Activated gamma-delta T cell (primary cell): ENCODE results near the gene SDF2L1.
"Not testable (repeated sequence)": the region's sequence is repeated elsewhere in the genome, so short reads cannot be mapped to it uniquely, and the experiment has no call there.

Experiments
- DNase-seq: peaks from one replicate; lab custom pipeline; 2025; lab: John Stamatoyannopoulos, UW

The SDF2L1 gene

GRCh38 chr22:21686634-21687393 lies 44.7 kb downstream of the SDF2L1 start:
- no peak for DNase-seq

GRCh38 chr22:21687685-21688259 lies 45.7 kb downstream of the SDF2L1 start:
- DNase-seq, result no peak

DNA sequence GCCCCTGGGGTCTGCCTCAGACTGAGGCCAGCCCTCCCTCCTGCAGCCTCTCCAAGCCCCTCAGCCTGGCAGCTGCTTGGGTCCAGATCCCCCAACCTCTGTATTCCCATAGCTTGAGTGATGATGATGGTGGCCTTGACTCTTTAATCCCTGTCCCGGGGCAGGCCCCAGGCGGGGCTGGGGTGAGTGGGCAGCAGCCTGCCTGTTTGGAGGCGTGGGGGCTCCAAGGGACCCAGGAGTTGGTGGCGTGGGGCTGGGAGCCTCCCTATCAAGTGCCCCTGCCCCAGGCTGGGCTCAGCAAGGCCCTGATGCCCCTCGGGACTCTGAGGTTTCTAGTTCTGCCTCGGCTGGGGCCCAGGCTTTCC lies 46.2 kb downstream of the SDF2L1 start:
- DNase-seq, result no peak

- DNase-seq, result no peak
These were observed 46.7 kb downstream of the SDF2L1 start for GRCh38 chr22:21688706-21689381.

DNA sequence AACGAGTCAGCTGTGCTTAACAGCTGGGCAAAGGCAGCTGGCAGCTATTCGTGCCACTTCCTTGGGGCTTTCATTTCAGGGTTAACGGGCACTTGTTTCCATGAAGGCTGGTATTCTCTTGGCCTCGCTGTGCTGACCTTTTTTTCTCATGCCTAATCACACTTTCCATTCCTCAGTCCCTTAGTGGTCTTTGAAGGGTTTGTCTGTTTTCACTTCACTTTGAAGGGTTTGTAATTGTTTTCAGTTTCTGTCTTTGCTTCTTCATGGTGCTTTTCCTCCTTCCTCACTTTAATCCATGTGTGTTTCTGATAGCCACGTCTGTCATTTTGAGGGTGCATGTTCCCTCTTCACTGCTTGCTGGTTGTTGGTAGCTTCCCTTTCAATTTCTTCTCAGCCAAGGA lies 48.3 kb downstream of the SDF2L1 start:
- DNase-seq, result no peak

GRCh38 chr22:21691816-21692215 lies 49.7 kb downstream of the SDF2L1 start:
- DNase-seq, result no peak

GRCh38 chr22:21692856-21693255 lies 50.8 kb downstream of the SDF2L1 start:
- not testable (repeated sequence) for DNase-seq

DNA sequence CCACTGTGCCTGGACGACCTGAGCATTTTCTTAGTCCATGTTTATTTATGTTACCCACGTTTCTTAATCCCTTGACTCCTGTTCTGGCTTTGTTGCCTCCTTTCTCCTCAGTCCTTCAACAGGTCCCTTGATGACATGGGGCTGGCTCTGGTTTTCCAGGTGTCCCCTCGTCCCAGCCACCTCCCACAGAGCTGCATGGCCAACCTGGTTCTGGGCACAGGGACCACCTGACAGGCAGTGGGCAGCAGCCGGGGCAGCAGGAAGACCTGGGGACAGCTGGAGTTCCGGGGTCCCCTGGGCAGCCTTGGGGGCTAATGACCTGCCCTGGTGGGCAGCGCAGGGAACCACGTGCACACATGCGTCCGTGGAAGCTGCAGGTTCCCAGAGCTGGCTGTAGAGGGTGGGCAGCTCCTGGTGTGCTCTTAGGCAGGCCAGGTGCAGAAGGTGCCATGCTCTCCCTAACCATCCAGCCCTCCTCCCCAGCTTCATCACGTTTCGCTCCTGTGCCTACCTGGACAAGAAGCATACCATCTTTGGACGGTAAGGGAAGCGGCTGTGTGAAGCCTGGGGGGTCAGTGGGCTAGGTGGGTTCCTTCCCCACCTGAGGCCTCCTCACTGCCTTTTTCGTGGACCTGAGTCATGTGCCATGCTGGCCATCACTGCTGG lies 51.4 kb downstream of the SDF2L1 start:
- no peak for DNase-seq
